Measurements from ENCODE around the gene PROKR1. TPM values are rescaled to one million over a fixed set of nuclear protein-coding genes. Genes with fewer than 3 reads are reported as not detected.

Gene PROKR1
- total and polyA plus RNA-seq, 11 donors, result 0.08 TPM; not detected in 10

DNA sequence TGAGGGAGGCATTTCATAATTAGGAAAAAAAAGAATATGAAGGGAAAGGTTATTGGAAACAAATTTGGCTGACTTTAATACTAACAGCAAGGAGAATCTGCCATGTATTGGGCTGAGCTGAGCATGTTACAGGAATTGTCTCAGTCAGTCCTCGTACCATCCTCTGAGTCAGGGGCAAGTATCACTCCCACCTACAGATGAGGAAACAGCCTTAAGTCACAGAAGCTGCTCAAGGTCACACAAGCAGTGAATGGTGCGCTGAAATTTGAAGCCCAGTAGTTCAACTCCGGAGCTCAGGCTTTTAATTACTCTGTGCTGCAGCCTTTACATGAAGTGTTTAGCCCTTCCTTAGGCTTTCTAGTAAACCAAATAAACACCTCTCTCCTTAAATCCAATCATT lies 17.3 kb downstream of the PROKR1 start:
- 64 to 68% (median 66%) methylated on average over 3 of the region's 3 CpGs for WGBS, 4 donors
- ATAC-seq (no peak), DNase-seq (no peak)
- Histone ChIP-seq H3K4me3 (no peak overlapping the region), H3K4me1 (no peaks in the 10 kb centered on the region), H3K9me3 (no peaks in the 10 kb centered on the region), H3K27ac (no peak overlapping the region), H3K27me3 (peaks cover 0 to 16% (median 0%) of the 10 kb centered on the region in 9 donors), H3K36me3 (no peaks in the 10 kb centered on the region)
- intact Hi-C loops (cut with DNase I), result no loop called here
- TF ChIP-seq POLR2A (IDR thresholded peaks at IDR 0.05), result no peak
- TF ChIP-seq, protein P1, sequence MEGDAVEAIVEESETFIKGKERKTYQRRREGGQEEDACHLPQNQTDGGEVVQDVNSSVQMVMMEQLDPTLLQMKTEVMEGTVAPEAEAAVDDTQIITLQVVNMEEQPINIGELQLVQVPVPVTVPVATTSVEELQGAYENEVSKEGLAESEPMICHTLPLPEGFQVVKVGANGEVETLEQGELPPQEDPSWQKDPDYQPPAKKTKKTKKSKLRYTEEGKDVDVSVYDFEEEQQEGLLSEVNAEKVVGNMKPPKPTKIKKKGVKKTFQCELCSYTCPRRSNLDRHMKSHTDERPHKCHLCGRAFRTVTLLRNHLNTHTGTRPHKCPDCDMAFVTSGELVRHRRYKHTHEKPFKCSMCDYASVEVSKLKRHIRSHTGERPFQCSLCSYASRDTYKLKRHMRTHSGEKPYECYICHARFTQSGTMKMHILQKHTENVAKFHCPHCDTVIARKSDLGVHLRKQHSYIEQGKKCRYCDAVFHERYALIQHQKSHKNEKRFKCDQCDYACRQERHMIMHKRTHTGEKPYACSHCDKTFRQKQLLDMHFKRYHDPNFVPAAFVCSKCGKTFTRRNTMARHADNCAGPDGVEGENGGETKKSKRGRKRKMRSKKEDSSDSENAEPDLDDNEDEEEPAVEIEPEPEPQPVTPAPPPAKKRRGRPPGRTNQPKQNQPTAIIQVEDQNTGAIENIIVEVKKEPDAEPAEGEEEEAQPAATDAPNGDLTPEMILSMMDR (IDR thresholded peaks at IDR 0.05), result no peak

DNA sequence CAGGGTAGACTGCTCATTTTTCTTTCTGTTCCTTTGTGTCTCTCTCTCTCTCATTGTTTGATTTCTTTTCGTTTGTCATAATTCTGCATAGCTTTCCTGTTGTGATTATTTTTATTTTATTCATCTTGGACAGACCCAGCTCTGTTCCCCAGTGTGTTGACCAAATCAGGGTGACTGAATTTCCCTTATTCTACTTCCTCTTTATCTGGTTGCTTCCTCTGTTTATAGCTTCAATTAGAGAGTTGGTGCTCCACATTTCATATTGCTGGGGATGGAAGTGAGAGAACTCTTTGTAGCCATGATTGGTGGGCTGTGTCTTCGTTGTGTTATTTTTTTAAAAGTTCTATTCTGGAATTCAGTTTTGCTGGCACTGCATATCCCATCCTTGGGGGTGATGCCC lies 19.1 kb downstream of the PROKR1 start:
- no peak overlapping the region for H3K4me3 ChIP-seq
- no peak overlapping the region for H3K27ac ChIP-seq
- DNase-seq (no peak), ATAC-seq (no peak)
- TF ChIP-seq POLR2A (IDR thresholded peaks at IDR 0.05), result no peak
- TF ChIP-seq, protein P1 (IDR thresholded peaks at IDR 0.05), result no peak
- H3K36me3 ChIP-seq, result no peaks in the 10 kb centered on the region
- no peaks in the 10 kb centered on the region for H3K4me1 ChIP-seq
- WGBS, 4 donors, result 49 to 68% (median 56%) methylated on average over 2 of the region's 2 CpGs
- peaks cover 0 to 3% (median 0%) of the 10 kb centered on the region in 12 donors for H3K9me3 ChIP-seq
- intact Hi-C loops (cut with DNase I), result no loop called here
- peaks cover 0 to 16% (median 0%) of the 10 kb centered on the region in 9 donors for H3K27me3 ChIP-seq

DNA sequence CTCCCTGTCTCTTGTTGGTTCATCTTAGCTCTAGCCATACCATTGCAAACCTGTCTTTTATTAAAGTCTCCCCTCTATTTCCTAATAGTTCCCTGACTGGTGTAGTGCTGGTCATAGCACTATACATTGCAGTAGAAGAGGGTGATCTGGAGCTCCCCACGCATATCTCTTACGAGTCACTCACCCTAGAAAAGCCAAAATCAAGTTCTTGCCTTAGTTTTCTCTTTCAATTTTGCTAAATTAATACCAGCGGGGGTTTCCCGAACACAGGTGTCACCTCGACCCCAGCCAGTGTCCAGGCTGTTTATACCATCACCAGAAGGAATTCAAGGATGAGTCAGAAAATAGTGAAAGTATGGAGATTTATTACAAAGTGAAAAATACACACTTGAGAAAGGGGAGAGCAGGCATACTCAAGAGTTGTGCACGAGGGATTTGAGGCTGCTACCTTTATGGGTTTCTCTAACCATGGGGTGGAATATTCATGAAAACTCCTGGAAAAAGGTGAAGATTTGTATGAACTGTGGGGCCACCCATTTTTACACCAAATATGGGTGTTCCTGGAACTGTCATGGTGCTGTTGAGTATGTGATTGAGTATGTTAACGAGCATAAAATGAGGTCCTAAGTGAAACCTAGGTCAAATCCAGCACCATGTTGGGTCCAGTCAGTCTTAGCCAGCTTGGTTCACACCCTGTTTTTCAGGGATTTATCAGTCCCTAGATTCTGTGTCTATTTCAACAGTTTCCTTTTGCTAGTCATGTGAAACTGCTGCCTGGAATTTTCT lies 20.2 kb downstream of the PROKR1 start:
- peaks cover 0 to 4% (median 0%) of the 10 kb centered on the region in 12 donors for H3K9me3 ChIP-seq
- H3K4me3 ChIP-seq, result no peak overlapping the region
- 78 to 93% (median 82%) methylated on average over 7 of the region's 7 CpGs for WGBS, 4 donors
- DNase-seq, result no peak
- TF ChIP-seq POLR2A (IDR thresholded peaks at IDR 0.05), result no peak
- TF ChIP-seq, protein P1 (IDR thresholded peaks at IDR 0.05), result no peak
- H3K36me3 ChIP-seq, result no peaks in the 10 kb centered on the region
- ATAC-seq, result no peak
- intact Hi-C loops (cut with DNase I), result no loop called here
- no peak overlapping the region for H3K27ac ChIP-seq
- H3K27me3 ChIP-seq, result peaks cover 0 to 16% (median 0%) of the 10 kb centered on the region in 9 donors
- H3K4me1 ChIP-seq, result no peaks in the 10 kb centered on the region

DNA sequence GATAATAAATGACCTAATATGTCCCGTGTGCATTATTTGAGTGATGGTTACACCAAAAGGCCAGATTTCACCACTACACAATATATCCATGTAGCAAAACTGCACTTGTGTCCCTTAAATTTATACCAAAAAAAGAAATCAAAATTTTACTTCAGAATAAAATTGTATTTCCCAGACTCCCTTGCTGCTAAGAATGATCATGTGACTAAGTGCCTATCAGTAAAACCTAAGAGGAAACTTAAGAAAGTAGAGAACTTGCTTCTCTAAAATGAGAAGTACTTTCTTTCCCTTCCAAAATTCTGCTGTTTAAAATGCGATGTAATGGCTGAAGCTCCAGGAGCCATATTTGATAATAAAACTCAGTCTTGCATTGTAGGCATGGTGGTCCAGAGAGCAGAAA lies 24.0 kb downstream of the PROKR1 start:
- Histone ChIP-seq H3K27ac (no peak overlapping the region), H3K27me3 (peaks cover 0 to 19% (median 0%) of the 10 kb centered on the region in 9 donors), H3K36me3 (no peaks in the 10 kb centered on the region), H3K4me1 (no peaks in the 10 kb centered on the region), H3K9me3 (peaks cover 0 to 4% (median 0%) of the 10 kb centered on the region in 12 donors), H3K4me3 (no peak overlapping the region)
- 90 to 100% (median 96%) methylated on average over 2 of the region's 2 CpGs for WGBS, 4 donors
- ATAC-seq, result no peak
- TF ChIP-seq, protein P1 (IDR thresholded peaks at IDR 0.05), result no peak
- TF ChIP-seq POLR2A (IDR thresholded peaks at IDR 0.05), result no peak
- intact Hi-C loops (cut with DNase I), result no loop called here
- no peak for DNase-seq

Data from heart left ventricle (tissue), 16 donors.